NCI-H345 (cell line): ENCODE data around the gene ANKRD30A.
"Not testable (repeated sequence)": the region's sequence is repeated elsewhere in the genome, so short reads cannot be mapped to it uniquely, and the experiment has no call there.

ENCODE experiments used
- DNase-seq: peaks from one replicate; lab custom pipeline; 2025; lab: John Stamatoyannopoulos, UW

The ANKRD30A gene, protein sequence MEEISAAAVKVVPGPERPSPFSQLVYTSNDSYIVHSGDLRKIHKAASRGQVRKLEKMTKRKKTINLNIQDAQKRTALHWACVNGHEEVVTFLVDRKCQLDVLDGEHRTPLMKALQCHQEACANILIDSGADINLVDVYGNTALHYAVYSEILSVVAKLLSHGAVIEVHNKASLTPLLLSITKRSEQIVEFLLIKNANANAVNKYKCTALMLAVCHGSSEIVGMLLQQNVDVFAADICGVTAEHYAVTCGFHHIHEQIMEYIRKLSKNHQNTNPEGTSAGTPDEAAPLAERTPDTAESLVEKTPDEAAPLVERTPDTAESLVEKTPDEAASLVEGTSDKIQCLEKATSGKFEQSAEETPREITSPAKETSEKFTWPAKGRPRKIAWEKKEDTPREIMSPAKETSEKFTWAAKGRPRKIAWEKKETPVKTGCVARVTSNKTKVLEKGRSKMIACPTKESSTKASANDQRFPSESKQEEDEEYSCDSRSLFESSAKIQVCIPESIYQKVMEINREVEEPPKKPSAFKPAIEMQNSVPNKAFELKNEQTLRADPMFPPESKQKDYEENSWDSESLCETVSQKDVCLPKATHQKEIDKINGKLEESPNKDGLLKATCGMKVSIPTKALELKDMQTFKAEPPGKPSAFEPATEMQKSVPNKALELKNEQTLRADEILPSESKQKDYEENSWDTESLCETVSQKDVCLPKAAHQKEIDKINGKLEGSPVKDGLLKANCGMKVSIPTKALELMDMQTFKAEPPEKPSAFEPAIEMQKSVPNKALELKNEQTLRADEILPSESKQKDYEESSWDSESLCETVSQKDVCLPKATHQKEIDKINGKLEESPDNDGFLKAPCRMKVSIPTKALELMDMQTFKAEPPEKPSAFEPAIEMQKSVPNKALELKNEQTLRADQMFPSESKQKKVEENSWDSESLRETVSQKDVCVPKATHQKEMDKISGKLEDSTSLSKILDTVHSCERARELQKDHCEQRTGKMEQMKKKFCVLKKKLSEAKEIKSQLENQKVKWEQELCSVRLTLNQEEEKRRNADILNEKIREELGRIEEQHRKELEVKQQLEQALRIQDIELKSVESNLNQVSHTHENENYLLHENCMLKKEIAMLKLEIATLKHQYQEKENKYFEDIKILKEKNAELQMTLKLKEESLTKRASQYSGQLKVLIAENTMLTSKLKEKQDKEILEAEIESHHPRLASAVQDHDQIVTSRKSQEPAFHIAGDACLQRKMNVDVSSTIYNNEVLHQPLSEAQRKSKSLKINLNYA (N-terminal part only)

DNA sequence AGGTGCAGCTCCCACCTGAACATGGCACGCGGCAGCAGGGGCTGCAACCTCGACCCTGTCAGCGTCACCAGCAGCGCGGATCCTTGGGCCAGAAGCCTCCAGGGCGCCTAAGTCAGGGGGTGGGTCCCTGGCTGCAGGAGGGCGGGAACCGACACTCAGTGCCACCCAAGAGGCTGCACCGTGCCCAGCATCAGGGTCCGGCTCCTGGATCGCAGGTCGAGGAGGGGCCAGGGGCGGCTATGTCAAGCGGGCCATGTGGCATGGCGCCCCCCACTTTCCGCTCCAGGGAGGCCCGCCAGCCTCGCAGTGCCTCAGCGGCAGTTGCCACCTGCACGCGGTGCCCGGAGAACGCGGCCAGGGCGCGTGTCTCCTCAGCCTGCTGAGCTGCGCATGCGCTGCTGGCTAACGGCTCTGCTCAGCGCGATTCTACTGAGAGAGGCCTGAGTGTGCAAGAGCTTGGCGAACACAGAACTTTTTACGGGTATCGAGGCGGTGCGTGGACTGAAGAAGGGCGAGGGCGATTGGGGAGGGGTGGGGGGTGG, at the start of gene ANKRD30A:
TSS of gene ANKRD30A (plus strand) at position 408 of the 542 bp plus-strand sequence. CDS start 190 bp downstream, outside the sequence.
- DNase-seq, result no peak

DNA sequence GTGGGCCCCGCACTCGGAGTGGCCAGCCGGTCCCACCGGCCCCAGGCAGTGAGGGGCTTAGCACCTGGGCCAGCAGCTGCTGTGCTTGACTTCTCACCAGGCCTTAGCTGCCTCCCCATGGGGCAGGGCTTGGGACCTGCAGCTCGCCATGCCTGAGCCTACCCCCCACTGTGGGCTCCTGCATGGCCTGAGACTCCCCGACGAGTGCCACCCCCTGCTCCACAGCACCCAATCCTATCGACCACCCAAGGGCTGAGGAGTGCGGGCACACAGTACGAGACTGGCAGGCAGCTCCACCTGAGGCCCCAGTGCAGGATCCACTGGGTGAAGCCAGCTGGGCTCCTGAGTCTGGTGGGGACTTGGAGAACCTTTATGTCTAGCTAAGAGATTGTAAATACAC, 49.3 kb upstream of the ANKRD30A start:
- not testable (repeated sequence) for DNase-seq

DNA sequence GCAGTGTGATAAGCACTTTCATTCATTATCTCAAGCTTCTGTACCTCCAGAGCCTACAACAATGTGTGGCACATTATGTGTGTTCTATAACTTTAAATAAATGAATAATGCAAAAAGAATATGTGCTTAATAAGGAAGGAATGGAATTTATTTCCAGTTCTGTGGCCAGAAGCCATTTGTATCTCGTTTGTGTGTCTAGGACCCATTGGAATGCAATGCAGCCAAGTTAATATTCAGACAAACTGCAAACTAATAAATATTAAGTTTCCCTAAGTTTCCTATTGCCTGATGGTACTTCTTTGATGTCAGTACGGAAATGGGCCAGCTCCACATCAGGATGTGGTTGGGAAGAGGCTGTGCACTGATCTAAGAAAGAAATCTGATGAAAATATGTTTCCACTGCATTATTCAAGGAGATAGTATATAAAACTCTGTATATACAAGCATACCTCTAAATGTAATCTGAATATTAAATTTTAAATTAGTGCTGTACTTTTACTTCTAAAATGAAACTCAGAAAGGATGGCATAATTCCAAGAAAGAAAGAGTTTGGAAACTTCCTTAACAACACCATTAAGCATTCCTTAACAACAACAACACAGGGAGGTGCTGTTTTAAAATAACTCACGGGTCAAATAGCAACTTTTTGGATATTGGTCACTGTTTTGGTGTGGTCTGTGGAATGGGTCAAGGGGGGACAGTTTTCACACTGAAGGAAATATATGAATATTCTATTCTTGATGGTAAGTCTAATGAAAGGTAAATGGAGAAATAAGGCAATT, 29.4 kb upstream of the ANKRD30A start:
- no peak for DNase-seq

DNA sequence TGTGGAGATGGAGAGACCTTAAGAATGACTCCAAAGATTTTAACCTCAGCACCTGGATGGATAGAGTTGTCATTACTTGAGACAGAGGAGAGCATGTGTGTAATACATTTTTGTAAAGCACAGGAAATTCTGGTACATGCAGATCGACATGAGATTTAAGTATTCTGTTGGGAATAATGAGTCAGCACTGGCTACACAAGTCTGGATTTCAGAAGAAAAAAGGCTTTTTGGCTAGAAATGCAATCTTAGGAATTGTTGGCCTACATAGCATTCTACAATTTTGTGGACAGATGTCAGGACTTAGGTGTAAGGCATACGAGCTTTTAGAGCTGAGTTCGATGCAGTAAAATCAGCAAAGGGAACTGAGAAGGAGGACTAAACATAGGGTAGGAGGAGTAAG, 24.1 kb upstream of the ANKRD30A start:
- DNase-seq, result no peak

DNA sequence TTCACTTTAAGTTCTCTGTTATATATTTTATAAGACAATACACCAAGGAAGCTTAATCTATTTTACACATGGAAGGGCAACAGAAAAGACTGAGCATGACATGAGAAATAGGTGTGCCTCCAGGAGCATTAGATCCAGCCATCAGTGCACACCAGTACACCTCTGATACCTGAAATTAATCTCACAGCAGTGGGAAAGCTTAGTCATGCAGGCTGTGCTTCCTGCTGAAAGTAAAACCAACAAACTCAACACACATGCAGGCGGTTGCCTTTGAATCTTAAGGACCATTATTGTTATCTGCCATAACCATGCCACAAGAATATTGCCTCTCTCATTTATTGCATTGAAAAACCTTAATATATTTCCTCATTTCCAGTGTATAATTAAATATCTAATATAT, 16.4 kb upstream of the ANKRD30A start:
- DNase-seq, result no peak

DNA sequence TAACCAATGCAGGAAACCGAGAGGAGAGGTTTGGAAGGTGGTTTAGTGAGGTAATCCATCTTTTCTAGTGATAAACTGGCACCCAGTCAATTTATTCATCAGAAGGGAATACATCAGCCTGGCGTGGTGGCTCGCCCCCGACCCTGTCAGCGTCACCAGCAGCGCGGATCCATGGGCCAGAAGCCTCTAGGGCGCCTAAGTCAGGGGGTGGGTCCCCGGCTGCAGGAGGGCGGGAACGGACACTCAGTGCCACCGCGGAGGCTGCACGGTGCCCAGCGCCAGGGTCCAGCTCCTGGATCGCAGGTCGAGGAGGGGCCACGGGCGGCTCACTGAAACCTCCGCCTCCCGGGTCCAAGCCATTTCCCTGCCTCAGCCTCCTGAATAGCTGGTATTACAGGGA, 866 bp upstream of the ANKRD30A start:
- DNase-seq, result no peak

DNA sequence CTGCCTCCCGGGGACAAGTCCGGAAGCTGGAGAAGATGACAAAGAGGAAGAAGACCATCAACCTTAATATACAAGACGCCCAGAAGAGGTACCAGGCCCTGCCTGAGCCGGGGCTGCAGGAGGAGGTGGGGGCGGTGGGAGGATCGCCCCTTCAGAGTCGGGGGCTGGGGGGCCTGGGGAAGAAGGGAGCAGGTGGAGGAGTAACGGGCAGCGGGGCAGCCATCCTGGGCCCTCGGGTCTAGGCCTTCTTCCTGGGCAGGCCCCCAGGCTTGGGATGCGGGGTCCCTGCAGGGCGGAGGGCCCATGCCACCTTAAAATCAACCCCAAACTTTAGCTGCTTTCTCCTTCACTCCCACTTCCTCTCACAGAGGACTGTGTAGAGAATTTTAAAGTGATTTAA, 523 bp downstream of the ANKRD30A start:
- no peak for DNase-seq

DNA sequence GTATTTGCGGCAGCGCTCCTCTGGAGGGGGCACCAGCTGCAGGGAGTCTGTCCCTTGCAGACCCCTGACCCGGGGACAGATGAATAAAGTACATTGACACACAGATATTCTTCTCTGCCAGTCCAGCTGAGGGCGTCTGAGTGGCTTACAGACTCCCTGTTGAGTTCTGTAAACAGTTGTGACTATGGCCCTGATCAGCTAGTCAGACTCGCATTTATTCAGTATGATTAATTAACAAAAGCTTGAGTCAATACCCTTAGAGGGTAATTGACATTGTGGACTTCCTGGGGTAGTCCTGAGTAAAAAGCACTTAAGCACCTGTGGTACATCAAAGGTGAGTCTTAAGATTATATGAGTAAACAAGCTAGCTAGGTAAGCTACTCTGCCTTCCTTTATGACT, 21.0 kb downstream of the ANKRD30A start:
- DNase-seq, result no peak

DNA sequence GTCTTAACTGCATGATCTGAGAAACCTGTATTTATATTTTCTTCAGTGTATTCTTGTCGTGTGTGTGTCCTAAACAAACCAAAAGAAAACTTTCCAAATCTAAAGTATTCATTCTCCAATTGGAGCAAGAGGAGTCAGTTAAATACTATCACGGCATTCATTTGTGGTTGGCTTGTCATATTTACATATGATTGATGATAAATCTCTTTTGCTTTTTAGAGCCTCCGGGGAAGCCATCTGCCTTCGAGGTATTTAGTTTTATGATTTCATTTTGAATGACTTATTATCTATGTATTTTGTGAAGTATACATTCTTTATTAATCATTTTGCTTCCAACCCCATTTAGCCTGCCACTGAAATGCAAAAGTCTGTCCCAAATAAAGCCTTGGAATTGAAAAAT, 37.0 kb downstream of the ANKRD30A start:
- not testable (repeated sequence) for DNase-seq

DNA sequence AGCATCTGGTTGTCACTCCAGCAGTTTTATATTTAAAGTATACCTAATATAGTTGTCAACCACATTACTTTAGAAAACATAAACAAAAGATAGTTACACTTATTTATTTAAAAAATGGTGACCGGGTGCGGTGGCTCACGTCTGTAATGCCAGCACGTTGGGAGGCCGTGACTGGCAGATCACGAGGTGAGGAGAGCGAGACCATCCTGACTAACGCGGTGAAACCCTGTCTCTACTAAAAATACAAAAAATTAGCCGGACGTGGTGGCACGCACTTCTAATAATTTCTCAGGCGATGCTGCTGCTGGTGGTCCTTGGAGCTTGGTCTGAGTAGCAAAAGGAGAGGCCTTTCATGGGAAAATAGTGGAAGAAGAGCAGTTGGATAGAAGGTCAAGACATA, 46.5 kb downstream of the ANKRD30A start:
- DNase-seq, result not testable (repeated sequence)

DNA sequence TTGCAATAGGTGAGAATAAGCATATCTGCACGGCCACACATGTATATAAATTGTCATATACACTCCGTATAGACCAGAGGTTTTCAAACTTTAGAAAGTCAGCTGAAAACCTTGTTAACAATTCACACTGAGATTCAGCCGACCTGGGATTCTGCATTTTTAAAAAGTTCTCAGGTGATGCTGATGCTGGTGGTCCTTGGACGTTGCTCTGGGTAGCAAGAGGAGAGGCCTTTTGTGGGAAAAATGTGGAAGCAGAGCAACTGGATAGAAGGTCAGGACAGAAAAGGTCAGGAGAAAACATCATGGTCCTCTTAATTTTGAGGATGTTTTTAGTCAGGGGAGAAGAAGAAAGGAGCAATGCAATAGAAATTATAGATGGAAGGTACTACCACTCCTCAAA, 52.9 kb downstream of the ANKRD30A start:
- DNase-seq, result not testable (repeated sequence)

DNA sequence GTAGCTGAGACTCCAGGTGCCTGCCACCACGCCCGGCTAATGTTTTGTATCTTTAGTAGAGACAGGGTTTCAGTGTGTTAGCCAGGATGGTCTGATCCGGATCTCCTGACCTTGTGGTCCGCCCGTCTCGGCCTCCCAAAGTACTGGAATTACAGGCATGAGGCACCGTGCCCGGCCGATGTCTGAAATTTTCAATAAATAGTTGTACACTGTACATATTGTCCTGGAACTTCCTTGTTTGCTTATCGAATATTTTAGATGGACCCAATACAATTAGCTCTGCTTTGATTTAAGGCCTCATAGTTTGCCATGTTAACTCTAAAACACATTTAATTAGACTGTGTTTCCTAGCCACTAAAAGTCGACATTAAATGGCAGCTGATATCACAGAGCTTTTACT, 57.3 kb downstream of the ANKRD30A start:
- not testable (repeated sequence) for DNase-seq

DNA sequence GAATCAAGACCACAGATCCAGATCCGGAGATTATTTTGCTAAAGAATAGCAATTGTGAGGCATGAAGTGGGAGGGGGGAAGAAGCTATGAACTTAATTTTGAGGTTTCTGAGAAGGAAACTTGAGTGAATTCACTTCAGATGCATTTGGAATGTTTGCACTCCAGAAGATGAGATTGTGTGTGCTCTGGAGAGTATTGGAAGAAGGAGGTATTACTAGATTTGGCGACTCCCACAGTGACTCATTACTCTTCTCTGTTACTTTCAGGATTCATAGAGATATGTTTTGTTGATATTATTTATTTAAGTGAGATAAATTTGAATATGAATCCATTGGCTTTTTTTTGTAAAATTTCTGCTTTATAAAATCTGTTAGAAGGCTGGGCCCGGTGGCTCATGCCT, 80.7 kb downstream of the ANKRD30A start:
- no peak for DNase-seq

DNA sequence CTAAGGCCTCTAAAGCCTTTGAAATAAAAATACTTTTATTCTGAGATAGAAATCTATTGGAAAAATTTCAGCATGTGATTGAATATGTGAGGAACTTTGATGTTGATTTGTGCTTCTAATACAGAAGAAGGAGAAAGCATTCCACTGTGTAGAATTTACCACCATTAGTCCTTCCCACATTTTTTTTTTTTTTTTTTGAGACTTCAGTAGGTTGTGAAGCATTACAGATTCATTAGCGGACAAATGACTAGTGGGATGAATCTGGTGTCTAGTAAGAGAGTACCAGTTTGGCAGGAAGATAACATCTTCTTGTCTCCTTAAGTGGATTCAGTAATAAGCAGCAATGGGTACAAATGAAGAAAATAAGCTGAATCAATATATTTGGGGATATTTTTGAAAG, 95.5 kb downstream of the ANKRD30A start:
- no peak for DNase-seq

DNA sequence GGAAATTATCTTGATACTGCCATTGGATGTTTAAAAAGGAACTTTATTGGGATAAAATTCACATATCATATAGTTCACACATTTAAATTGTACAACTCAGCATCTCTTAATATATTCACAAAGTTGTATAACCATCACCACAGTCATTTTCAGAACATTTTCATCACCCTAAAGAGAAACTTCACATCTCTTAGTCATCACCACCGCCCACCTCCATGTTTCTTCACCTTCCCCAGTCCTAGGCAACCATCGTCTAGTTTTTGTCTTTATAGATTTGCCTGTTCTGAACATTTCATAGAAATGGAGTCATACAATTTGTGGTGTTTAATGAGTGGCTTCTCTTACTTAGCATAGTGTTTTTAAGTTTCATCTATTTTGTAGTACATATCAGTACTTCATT, 96.6 kb downstream of the ANKRD30A start:
- DNase-seq, result no peak

DNA sequence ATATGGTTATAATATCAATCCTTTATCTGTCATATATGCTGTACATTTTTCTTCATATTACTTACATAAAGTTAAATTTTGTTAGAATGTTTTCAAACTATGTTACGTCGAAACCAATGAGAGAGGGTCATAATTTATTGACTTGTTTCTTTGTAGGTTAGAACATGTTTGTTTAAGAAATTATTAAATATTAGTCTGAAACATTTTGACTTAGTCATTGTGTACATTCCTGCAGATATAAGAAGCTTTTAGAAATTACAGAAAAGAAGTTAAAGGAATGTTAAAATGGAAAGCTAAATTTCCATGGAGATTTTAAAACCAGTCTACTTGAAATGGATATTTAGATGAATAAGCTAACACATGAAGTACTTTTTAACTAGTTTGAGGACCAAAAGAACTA, 99.8 kb downstream of the ANKRD30A start:
- DNase-seq, result no peak

DNA sequence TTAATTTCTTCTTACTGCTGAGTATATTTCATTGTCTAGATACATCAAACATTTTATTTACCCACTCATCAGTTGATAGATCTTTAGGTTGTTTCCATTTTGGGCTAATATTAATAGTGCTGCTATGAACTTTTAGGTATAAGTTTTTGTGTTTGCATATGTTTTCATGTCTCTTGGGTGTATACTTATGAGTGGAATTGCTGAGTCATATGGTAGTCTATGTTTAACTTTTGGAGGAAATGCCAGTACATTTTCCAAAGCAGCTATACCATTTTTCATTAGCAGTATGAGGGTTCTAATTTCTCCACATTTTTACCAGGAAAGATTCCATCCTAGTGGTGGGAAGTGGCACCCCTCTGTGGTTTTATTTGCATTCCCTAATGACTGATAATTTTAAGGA, 101.1 kb downstream of the ANKRD30A start:
- no peak for DNase-seq

DNA sequence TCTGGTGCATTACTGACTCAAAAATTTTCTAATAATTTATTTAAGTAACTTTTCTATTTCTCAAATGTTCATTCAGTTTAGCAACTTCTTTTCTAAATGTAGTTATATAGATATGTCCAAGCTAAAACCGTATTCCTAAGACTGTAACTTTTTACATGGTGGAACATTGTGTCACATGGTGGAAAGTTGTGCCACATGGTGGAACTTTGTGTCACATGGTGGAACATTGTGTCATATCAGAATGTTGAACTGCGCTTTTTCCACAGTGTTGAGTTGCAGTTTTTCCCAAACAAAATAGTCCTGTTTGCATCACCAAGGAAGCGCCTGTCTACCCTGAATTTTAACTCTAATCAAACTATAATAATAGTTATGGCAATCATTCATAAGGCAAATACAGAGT, 109.3 kb downstream of the ANKRD30A start:
- no peak for DNase-seq

DNA sequence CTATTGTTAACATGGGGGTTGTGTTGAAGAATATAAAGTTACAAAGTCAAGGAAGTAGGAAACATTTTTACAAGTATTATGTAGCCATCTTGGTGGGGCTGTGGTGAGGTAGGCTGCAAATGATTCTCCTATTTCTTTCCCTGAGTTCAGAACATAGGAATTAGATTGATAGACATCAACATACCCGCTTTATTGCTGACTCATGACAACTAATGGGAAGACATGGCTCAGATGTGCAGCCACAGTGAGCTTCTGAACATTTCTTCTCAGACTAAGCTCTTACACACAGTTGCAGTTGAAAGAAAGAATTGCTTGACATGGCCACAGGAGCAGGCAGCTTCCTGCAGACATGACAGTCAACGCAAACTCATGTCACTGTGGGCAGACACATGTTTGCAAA, 110.7 kb downstream of the ANKRD30A start:
- no peak for DNase-seq

DNA sequence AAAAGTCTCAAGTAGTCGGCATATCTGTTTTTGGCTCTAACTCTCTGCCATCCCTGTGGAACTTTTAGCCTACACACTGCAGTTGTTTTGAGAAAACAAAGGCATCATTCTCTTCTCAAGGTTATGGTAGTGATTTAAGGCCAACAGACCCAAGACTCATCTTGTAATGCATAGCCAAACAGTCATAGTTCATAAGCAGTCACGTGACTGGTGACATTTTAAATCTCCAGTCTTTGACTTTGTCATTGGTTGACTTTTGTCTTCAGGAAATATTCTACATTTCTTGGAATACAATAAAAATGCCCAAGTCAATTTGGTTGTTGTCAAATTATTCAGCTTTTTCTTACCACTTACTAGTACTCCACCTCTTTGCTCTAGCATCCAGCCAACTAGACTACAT, 114.8 kb downstream of the ANKRD30A start:
- DNase-seq, result no peak

DNA sequence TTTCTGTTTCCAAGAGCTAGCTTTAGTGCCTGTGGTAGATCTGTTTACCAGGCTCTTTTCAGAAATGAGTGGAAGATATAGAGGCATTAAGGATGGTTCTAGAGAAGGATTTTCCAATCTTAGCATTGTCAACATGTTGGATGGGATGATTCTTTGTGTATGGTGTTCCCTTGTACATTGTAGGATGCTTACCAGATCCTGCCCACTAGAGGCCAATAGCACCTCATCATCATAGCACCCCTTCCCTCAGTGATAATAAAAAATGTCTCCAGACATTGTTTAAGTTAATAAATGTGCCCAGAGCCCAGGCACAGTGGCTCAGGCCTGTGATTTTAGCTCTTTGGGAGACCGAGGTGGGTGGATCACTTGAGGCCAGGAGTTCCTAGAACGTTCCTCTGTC, 121.2 kb downstream of the ANKRD30A start:
- no peak for DNase-seq
